ENCODE results near the gene CCDC102A. TPM values are rescaled to one million over a fixed set of nuclear protein-coding genes. Genes with fewer than 3 reads are reported as not detected.

Gene CCDC102A
- total RNA-seq, 4 donors from 2014 or later: 1.7 to 10.7 (median 2.5) TPM

DNA sequence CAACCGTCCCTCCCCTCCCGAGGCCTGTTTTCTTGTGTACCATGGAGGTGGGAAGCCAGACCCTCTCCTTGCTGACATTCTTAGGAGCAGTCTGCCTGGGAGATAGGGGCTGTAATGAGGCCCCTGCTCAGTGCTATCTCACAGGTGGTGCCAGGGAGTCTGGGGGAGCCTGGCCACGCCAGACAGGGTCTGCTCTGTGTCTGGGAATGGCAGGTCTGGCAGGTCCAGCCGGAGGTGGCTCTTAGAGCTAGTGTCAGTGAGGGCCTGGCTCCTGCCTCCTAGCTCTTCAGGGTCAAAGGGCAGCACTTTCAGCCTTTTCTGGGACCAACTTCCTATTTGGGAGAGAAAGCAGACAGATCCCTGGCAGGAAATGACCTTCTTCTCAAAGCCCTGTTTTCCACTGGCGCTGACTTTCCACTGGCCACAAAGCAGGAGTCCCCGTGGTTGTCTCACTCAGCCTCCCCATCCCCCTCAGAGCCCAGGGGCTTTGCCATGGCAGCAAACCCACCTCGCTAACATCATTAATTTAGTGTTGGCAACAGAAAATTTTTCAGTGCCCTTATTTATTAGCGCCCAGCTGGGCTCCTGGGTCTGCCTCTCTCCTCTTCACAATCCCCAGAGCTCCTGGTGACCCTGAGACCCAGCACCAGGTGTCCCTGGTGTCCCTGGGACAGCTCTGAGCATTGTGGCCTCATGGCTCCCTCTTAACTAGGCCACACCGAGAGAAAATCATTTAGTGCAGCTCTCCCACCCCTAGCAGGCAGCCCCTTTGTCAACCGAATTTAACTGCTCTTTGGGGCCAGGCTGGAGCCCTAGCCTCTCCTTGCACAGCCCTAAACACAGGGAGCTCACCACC is 26.1 kb downstream of the CCDC102A start:
- H3K27ac ChIP-seq: no peak overlapping the region
- H3K9me3 ChIP-seq: no peaks in the 10 kb centered on the region
- TF ChIP-seq, protein P1, sequence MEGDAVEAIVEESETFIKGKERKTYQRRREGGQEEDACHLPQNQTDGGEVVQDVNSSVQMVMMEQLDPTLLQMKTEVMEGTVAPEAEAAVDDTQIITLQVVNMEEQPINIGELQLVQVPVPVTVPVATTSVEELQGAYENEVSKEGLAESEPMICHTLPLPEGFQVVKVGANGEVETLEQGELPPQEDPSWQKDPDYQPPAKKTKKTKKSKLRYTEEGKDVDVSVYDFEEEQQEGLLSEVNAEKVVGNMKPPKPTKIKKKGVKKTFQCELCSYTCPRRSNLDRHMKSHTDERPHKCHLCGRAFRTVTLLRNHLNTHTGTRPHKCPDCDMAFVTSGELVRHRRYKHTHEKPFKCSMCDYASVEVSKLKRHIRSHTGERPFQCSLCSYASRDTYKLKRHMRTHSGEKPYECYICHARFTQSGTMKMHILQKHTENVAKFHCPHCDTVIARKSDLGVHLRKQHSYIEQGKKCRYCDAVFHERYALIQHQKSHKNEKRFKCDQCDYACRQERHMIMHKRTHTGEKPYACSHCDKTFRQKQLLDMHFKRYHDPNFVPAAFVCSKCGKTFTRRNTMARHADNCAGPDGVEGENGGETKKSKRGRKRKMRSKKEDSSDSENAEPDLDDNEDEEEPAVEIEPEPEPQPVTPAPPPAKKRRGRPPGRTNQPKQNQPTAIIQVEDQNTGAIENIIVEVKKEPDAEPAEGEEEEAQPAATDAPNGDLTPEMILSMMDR (IDR thresholded peaks at IDR 0.05): no peak
- no peak for TF ChIP-seq POLR2A (IDR thresholded peaks at IDR 0.05)
- peaks cover 0 to 17% (median 0%) of the 10 kb centered on the region in 4 donors for H3K4me1 ChIP-seq
- H3K36me3 ChIP-seq: no peaks in the 10 kb centered on the region
- no peak for DNase-seq
- H3K4me3 ChIP-seq: no peak overlapping the region
- no peaks in the 10 kb centered on the region for H3K27me3 ChIP-seq

DNA sequence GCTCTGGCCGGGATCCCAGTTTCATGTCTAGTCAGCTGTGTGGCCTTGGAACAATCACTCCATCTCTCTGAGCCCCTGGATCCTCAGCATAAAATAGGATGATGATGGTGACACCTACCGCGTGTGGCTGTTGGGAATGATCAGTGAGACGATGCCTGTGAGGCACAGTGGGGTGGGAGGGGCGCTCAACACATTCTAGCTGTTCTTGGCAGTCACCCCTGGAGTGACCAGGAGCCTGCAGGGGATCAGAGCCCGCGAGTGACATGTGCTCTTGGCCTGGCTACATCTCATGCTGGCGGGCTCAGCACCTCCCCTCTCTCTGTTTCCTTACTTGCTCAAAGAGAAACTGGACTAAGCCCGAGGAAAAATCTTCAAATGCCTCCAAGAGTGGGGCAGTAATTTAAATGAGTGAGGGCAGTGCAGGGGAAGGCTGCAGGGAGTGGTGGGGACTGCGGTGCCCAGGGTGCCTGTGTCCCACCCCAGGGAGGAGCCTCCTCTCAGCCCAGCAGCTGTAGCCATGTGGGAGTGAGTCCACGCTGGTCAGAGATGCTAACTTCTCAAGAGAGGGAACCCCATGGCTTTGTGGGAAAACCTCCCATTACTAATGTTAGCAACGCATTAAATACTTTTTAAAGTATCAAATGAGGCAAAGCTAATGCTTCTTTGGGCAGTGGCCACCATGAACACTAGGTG is 27.0 kb downstream of the CCDC102A start:
- Histone ChIP-seq H3K4me1 (peaks cover 0 to 17% (median 0%) of the 10 kb centered on the region in 4 donors), H3K27ac (no peak overlapping the region), H3K36me3 (no peaks in the 10 kb centered on the region), H3K4me3 (no peak overlapping the region), H3K9me3 (no peaks in the 10 kb centered on the region), H3K27me3 (no peaks in the 10 kb centered on the region)
- no peak for TF ChIP-seq POLR2A (IDR thresholded peaks at IDR 0.05)
- TF ChIP-seq, protein P1 (IDR thresholded peaks at IDR 0.05): no peak
- DNase-seq: no peak

DNA sequence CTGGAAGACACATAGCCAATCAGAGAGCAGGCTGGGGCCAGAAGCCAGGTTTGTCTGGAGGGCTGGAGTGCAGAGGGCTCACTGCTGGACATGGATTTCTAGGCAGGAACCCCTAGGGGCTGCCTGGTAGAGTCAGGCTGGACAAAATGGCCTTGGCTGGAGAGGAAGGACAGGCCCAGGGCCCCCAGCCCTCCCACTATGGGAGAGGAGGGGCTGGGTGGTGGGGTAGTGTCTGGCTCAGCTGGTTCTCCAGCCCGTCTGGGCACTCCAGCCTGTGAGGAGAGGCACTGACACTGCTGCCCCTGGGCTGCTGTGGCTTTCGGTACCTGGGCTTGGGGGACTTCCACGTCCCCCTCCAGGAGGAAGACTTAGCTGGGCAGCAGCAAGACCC is 28.3 kb downstream of the CCDC102A start:
- Histone ChIP-seq H3K27ac (no peak overlapping the region), H3K4me3 (no peak overlapping the region), H3K27me3 (no peaks in the 10 kb centered on the region), H3K4me1 (peaks cover 0 to 10% (median 0%) of the 10 kb centered on the region in 4 donors), H3K9me3 (no peaks in the 10 kb centered on the region), H3K36me3 (no peaks in the 10 kb centered on the region)
- no peak for TF ChIP-seq POLR2A (IDR thresholded peaks at IDR 0.05)
- TF ChIP-seq, protein P1 (IDR thresholded peaks at IDR 0.05): no peak
- DNase-seq: no peak

DNA sequence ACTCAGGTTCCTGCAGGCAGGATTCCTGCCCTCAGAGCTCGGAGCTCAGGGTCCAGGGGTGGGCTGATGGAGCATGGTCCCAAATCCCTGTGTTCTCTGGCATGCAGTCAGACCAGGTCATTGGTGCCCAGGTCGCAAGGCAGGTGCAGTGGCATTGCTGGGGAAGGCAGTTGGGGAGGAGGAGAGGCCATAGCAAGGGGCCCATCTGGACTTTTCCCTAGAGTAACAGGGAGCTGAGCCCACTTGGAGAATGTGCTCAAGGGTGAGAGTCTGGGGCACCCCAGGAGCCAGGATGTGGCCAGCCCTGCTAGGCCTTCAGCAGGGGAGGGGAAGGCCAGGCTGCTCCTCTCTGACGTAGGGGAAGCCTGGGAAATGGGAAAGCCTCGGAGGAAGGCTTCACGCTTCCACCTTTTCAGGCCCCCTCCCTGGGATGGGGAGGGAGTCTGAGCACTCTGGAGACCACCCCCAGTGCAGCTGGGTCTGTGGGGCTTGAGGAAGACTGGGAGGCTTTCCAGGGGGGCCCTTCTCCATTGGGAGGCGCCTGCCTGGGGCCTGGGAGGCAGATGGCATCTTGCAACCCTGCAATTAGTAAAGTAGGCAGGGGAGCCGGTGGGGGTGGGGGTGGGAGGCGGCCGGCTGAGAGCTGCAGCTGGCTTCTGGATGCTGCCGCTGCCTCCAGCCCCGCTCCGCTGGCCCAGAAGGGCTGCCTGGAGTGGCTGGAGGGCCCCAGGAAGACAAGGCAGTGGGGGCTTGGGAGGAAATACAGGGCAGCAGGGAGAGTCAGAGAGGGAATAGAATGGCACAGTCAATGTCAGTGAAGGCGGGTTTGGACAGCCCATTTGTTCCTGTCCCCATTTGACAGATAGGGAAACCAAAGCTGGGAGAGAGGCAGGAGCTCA is 29.0 kb downstream of the CCDC102A start:
- Histone ChIP-seq H3K27me3 (no peaks in the 10 kb centered on the region), H3K36me3 (no peaks in the 10 kb centered on the region), H3K4me3 (no peak overlapping the region), H3K27ac (no peak overlapping the region), H3K9me3 (no peaks in the 10 kb centered on the region), H3K4me1 (peaks cover 0 to 9% (median 0%) of the 10 kb centered on the region in 4 donors)
- no peak for DNase-seq
- no peak for TF ChIP-seq POLR2A (IDR thresholded peaks at IDR 0.05)
- TF ChIP-seq, protein P1 (IDR thresholded peaks at IDR 0.05): no peak

GRCh38 chr16:57505169-57505568 is 31.2 kb downstream of the CCDC102A start:
- Histone ChIP-seq H3K4me3 (no peak overlapping the region), H3K4me1 (peaks cover 0 to 4% (median 0%) of the 10 kb centered on the region in 4 donors), H3K27ac (no peak overlapping the region), H3K36me3 (no peaks in the 10 kb centered on the region), H3K9me3 (no peaks in the 10 kb centered on the region), H3K27me3 (no peaks in the 10 kb centered on the region)
- DNase-seq: no peak
- TF ChIP-seq, protein P1 (IDR thresholded peaks at IDR 0.05): no peak
- no peak for TF ChIP-seq POLR2A (IDR thresholded peaks at IDR 0.05)
